Neural cell (in vitro differentiated cells): ENCODE measurements around the gene TMEM258. TPM values are rescaled to one million over a fixed set of nuclear protein-coding genes. Genes with fewer than 3 reads are reported as not detected.

Experiments used
- H2AFZ ChIP-seq: fragments of 200-600, 300-800 bp; sonication (generic), shearing (Covaris generic); 2 replicates; pipeline ENCODE4 v1.6.0; 2014; ENCODE audit warnings: low read depth, mild to moderate bottlenecking, antibody characterized with exemption, low read length, moderate library complexity
- H3F3A ChIP-seq: fragments of 200-600 bp; shearing (Covaris generic); 2 replicates; pipeline ENCODE4 v1.6.1; 2016; ENCODE audit warnings: mild to moderate bottlenecking, moderate library complexity, mixed read lengths, antibody characterized with exemption, low read length; ENCODE audit not compliant: insufficient read depth, poor library complexity, severe bottlenecking
- H3K27ac ChIP-seq: fragments of 200-600, 300-800 bp; sonication (generic), shearing (Covaris generic); 2 replicates; pipeline ENCODE4 v1.5.1; 2014; ENCODE audit warnings: mild to moderate bottlenecking, low read length, moderate library complexity
- H3K27me3 ChIP-seq: fragments of 300-800, 200-600 bp; sonication (generic), shearing (Covaris generic); 2 replicates; pipeline ENCODE4 v1.6.0; 2014; ENCODE audit warnings: mild to moderate bottlenecking, low read depth, low read length, moderate library complexity; ENCODE audit not compliant: insufficient read depth
- H3K36me3 ChIP-seq: fragments of 300-800, 200-600 bp; sonication (generic), shearing (Covaris generic); 2 replicates; pipeline ENCODE4 v1.5.1; 2014; ENCODE audit warnings: mild to moderate bottlenecking, antibody characterized with exemption, low read length, moderate library complexity; ENCODE audit not compliant: insufficient read depth
- H3K4me2 ChIP-seq: fragments of 300-800, 200-600 bp; sonication (generic), shearing (Covaris generic); 2 replicates; pipeline ENCODE4 v1.6.0; 2014; ENCODE audit warnings: mild to moderate bottlenecking, low read length
- H3K4me3 ChIP-seq: fragments of 300-800, 200-600 bp; sonication (generic), shearing (Covaris generic); 2 replicates; pipeline ENCODE4 v1.5.1; 2014; ENCODE audit warnings: mild to moderate bottlenecking, low read length, moderate library complexity
- H3K79me2 ChIP-seq: fragments of 200-600 bp; shearing (Covaris generic); replicated peaks from 2 replicates; pipeline ENCODE4 v1.6.0; 2014; ENCODE audit warnings: mild to moderate bottlenecking, low read length, moderate library complexity; ENCODE audit not compliant: insufficient read depth
- H3K9ac ChIP-seq: fragments of 300-800, 200-600 bp; sonication (generic), shearing (Covaris generic); 2 replicates; pipeline ENCODE4 v1.6.1; 2016; ENCODE audit warnings: mild to moderate bottlenecking, low read length, mixed read lengths
- H3K9me2 ChIP-seq: fragments of 200-600 bp; shearing (Covaris generic); 2 replicates; pipeline ENCODE4 v1.6.1; 2016; ENCODE audit warnings: mild to moderate bottlenecking, low read length, mixed read lengths; ENCODE audit not compliant: insufficient read depth
- H3K9me3 ChIP-seq: fragments of 200-600, 300-800 bp; sonication (generic), shearing (Covaris generic); 2 replicates; pipeline ENCODE4 v1.6.1; 2016; ENCODE audit warnings: mild to moderate bottlenecking, mixed run types, low read length, moderate library complexity, mixed read lengths
- H4K20me1 ChIP-seq: fragments of 200-600 bp; shearing (Covaris generic); 2 replicates; pipeline ENCODE4 v1.6.1; 2016; ENCODE audit warnings: mild to moderate bottlenecking, mixed run types; ENCODE audit not compliant: insufficient read depth
- CTCF ChIP-seq: fragments of 450-650 bp; IDR thresholded peaks from 2 replicates; pipeline ENCODE4 v1.5.1; 2014; ENCODE audit warnings: antibody characterized with exemption, mild to moderate bottlenecking, moderate library complexity; ENCODE audit not compliant: poor library complexity, severe bottlenecking
- EP300 ChIP-seq: fragments of 450-650 bp; conservative IDR thresholded peaks from 2 replicates; pipeline ENCODE4 v1.6.1; 2014; ENCODE audit warnings: antibody characterized with exemption, mild to moderate bottlenecking, moderate library complexity; ENCODE audit not compliant: poor library complexity, severe bottlenecking
- EZH2 ChIP-seq: fragments of 200-600, 300-800 bp; shearing (Covaris generic), sonication (generic); IDR thresholded peaks from 2 replicates; pipeline ENCODE4 v1.6.1; 2014; ENCODE audit warnings: antibody characterized with exemption, low read length, borderline replicate concordance, mild to moderate bottlenecking; ENCODE audit not compliant: insufficient read depth, poor library complexity, severe bottlenecking
- POLR2AphosphoS5 ChIP-seq: IDR thresholded peaks from 2 replicates; pipeline ENCODE4 v1.6.1; 2012
- RAD21 ChIP-seq: fragments of 450-650 bp; conservative IDR thresholded peaks from 2 replicates; pipeline ENCODE4 v1.6.1; 2014; ENCODE audit warnings: antibody characterized with exemption, mild to moderate bottlenecking, moderate library complexity
- SMC3 ChIP-seq: fragments of 450-650 bp; conservative IDR thresholded peaks from 2 replicates; pipeline ENCODE4 v1.6.1; 2014; ENCODE audit warnings: antibody characterized with exemption, mild to moderate bottlenecking, moderate library complexity; ENCODE audit not compliant: poor library complexity
- TAF1 ChIP-seq: IDR thresholded peaks from 2 replicates; pipeline ENCODE4 v1.6.1; 2012; ENCODE audit warnings: low read depth
- polyA plus RNA-seq: library from polyadenylated mRNA; depleted of rRNA; stranded (reverse); fragments of >200 nt; gene quantifications from 2 replicates; pipeline ENCODE4 v1.2.3, GENCODE V29; 2014
- TF ChIP-seq, protein P1 (sequence below): IDR thresholded peaks from 2 replicates; pipeline ENCODE4 v1.6.1; 2012; ENCODE audit warnings: borderline replicate concordance

The TMEM258 gene
- polyA plus RNA-seq, 1 donor from 2014 or later: 134 TPM

GRCh38 chr11:61829806-61830205 lies 37.4 kb upstream of the TMEM258 start:
- Histone ChIP-seq H3K79me2 (peaks cover 68% of the 10 kb centered on the region), H4K20me1 (peaks cover 8% of the 10 kb centered on the region)

GRCh38 chr11:61828629-61829407 lies 36.4 kb upstream of the TMEM258 start:
- Histone ChIP-seq H3K4me3 (peak overlapping the region; percentile 100), H2AFZ (peak overlapping the region; percentile 65), H3K9me3 (no peaks in the 10 kb centered on the region), H3K9me2 (no peaks in the 10 kb centered on the region), H3F3A (peaks cover 8% of the 10 kb centered on the region), H3K4me2 (peak overlapping the region; percentile 96), H4K20me1 (peaks cover 8% of the 10 kb centered on the region), H3K27me3 (no peaks in the 10 kb centered on the region), H3K27ac (peak overlapping the region; percentile 100), H3K36me3 (no peaks in the 10 kb centered on the region), H3K79me2 (peaks cover 58% of the 10 kb centered on the region), H3K9ac (peak overlapping the region; percentile 100)
- no peak for TF ChIP-seq EP300
- peak; percentile 69 for TF ChIP-seq POLR2AphosphoS5
- no peak for TF ChIP-seq EZH2
- TF ChIP-seq TAF1: peak; percentile 39
- peak; percentile 36 for TF ChIP-seq RAD21
- peak; percentile 32 for TF ChIP-seq SMC3
- TF ChIP-seq CTCF: peak; percentile 77
- TF ChIP-seq, protein P1, sequence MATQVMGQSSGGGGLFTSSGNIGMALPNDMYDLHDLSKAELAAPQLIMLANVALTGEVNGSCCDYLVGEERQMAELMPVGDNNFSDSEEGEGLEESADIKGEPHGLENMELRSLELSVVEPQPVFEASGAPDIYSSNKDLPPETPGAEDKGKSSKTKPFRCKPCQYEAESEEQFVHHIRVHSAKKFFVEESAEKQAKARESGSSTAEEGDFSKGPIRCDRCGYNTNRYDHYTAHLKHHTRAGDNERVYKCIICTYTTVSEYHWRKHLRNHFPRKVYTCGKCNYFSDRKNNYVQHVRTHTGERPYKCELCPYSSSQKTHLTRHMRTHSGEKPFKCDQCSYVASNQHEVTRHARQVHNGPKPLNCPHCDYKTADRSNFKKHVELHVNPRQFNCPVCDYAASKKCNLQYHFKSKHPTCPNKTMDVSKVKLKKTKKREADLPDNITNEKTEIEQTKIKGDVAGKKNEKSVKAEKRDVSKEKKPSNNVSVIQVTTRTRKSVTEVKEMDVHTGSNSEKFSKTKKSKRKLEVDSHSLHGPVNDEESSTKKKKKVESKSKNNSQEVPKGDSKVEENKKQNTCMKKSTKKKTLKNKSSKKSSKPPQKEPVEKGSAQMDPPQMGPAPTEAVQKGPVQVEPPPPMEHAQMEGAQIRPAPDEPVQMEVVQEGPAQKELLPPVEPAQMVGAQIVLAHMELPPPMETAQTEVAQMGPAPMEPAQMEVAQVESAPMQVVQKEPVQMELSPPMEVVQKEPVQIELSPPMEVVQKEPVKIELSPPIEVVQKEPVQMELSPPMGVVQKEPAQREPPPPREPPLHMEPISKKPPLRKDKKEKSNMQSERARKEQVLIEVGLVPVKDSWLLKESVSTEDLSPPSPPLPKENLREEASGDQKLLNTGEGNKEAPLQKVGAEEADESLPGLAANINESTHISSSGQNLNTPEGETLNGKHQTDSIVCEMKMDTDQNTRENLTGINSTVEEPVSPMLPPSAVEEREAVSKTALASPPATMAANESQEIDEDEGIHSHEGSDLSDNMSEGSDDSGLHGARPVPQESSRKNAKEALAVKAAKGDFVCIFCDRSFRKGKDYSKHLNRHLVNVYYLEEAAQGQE: no peak

More at GRCh38 chr11:61829806-61830205, 37.4 kb upstream of the TMEM258 start:
- Histone ChIP-seq H3K27me3 (no peaks in the 10 kb centered on the region), H2AFZ (no peak overlapping the region), H3F3A (peaks cover 8% of the 10 kb centered on the region), H3K27ac (peak overlapping the region; percentile 100), H3K9me3 (no peaks in the 10 kb centered on the region), H3K36me3 (no peaks in the 10 kb centered on the region), H3K9ac (peak overlapping the region; percentile 100), H3K9me2 (no peaks in the 10 kb centered on the region), H3K4me3 (peak overlapping the region; percentile 100), H3K4me2 (peak overlapping the region; percentile 96)
- TF ChIP-seq POLR2AphosphoS5: no peak
- no peak for TF ChIP-seq EZH2
- TF ChIP-seq TAF1: no peak
- TF ChIP-seq, protein P1: no peak
- no peak for TF ChIP-seq RAD21
- no peak for TF ChIP-seq CTCF
- no peak for TF ChIP-seq EP300
